Keratinocyte (primary cell): Measurements from ENCODE around the gene CAND1. TPM values are rescaled to one million over a fixed set of nuclear protein-coding genes. Genes with fewer than 3 reads are reported as not detected.

Source experiments
- DNase-seq: peaks from one replicate; pipeline ENCODE4 v3.0.0-alpha.2; 2011; ENCODE audit warnings: low read depth, missing footprints, low spot score
- FAIRE-seq: peaks from 2 replicates; lab custom pipeline; 2011; peaks lifted over from hg19 to GRCh38; lab: Jason Lieb, UNC
- H2AFZ ChIP-seq: 2 replicates; pipeline ENCODE4 v1.6.0; 2012; ENCODE audit warnings: low read length, control low read depth, inconsistent platforms; ENCODE audit not compliant: control insufficient read depth
- H3K27ac ChIP-seq: 2 replicates; pipeline ENCODE4 v1.5.1; 2011; ENCODE audit warnings: low read length; ENCODE audit not compliant: control insufficient read depth, insufficient read depth
- H3K27me3 ChIP-seq: 3 replicates; pipeline ENCODE4 v1.6.0; 2011; ENCODE audit warnings: low read length; ENCODE audit not compliant: control insufficient read depth, insufficient read depth; ENCODE audit errors: extremely low read depth
- H3K36me3 ChIP-seq, 2 experiments: 2 replicates in 1 of 2; 3 replicates in 1 of 2; pipeline ENCODE4 v1.5.1; 2011; ENCODE audit warnings: low read length in 2 of 2, mild to moderate bottlenecking in 1 of 2; ENCODE audit not compliant: control insufficient read depth in 2 of 2, insufficient read depth in 2 of 2; ENCODE audit errors: extremely low read depth in 1 of 2
- H3K4me1 ChIP-seq: 3 replicates; pipeline ENCODE4 v1.5.1; 2011; ENCODE audit warnings: low read length; ENCODE audit not compliant: control insufficient read depth, insufficient read depth; ENCODE audit errors: extremely low read depth
- H3K4me2 ChIP-seq: 3 replicates; pipeline ENCODE4 v1.6.0; 2011; ENCODE audit warnings: low read depth, low read length; ENCODE audit not compliant: control insufficient read depth, insufficient read depth; ENCODE audit errors: extremely low read depth
- H3K4me3 ChIP-seq, 3 experiments: fragments of 200-600 bp in 1 of 3; sonication (generic) in 1 of 3; 2 replicates in 2 of 3; 3 replicates in 1 of 3; pipeline ENCODE4 v1.5.1; 2011 to 2016; ENCODE audit warnings: low read length in 3 of 3, mild to moderate bottlenecking in 3 of 3, control low read depth in 2 of 3, inconsistent platforms in 1 of 3, low read depth in 1 of 3, mixed read lengths in 1 of 3, mixed run types in 1 of 3, moderate library complexity in 1 of 3; ENCODE audit not compliant: control insufficient read depth in 2 of 3, insufficient read depth in 2 of 3; ENCODE audit errors: extremely low read depth in 1 of 3
- H3K79me2 ChIP-seq: 2 replicates; pipeline ENCODE4 v1.6.0; 2012; ENCODE audit warnings: low read length; ENCODE audit not compliant: control insufficient read depth, insufficient read depth
- H3K9ac ChIP-seq: 3 replicates; pipeline ENCODE4 v1.6.0; 2011; ENCODE audit warnings: low read length; ENCODE audit not compliant: control insufficient read depth, insufficient read depth; ENCODE audit errors: extremely low read depth
- H3K9me1 ChIP-seq: 3 replicates; pipeline ENCODE4 v1.6.0; 2011; ENCODE audit warnings: low read length; ENCODE audit not compliant: control insufficient read depth, insufficient read depth; ENCODE audit errors: extremely low read depth
- H3K9me3 ChIP-seq: 2 replicates; pipeline ENCODE4 v1.5.1; 2012; ENCODE audit warnings: low read depth, low read length; ENCODE audit not compliant: control insufficient read depth
- H4K20me1 ChIP-seq: 3 replicates; pipeline ENCODE4 v1.6.0; 2011; ENCODE audit warnings: low read length; ENCODE audit not compliant: control insufficient read depth, insufficient read depth; ENCODE audit errors: extremely low read depth
- EZH2 ChIP-seq: IDR thresholded peaks from one replicate; pipeline ENCODE4 v1.6.1; 2012; ENCODE audit warnings: inconsistent platforms, mild to moderate bottlenecking, low read length, moderate library complexity
- dilution Hi-C: fragments of 300-500 bp; cut with MboI; formaldehyde crosslinking; loops from one replicate; pipeline ENCODE4 v1.7.0; 2020; ENCODE audit warnings: low sequenced_read_pairs; ENCODE audit not compliant: extremely low pct_ligation_motif_present
- polyA plus RNA-seq, 5 experiments: library from polyadenylated mRNA; depleted of rRNA in 3 of 5; stranded (reverse) in 3 of 5; stranded (forward) in 1 of 5; unstranded in 1 of 5; fragments of >200 nt; gene quantifications; 1 replicate in 1 of 5; 2 replicates in 3 of 5; 3 replicates in 1 of 5; pipeline versions ENCODE4 v1.2.1 to v1.2.3, GENCODE V29; 2011 to 2012; ENCODE audit warnings: missing spikeins in 2 of 5, low read depth in 1 of 5, low replicate concordance in 1 of 5
- TF ChIP-seq, protein P1 (sequence below), 3 experiments: IDR thresholded peaks in 1 of 3; conservative IDR thresholded peaks in 1 of 3; optimal IDR thresholded peaks in 1 of 3; 2 replicates in 2 of 3; 3 replicates in 1 of 3; pipeline versions ENCODE3 to v1.5.1; 2011; ENCODE audit warnings: low read length in 3 of 3, mild to moderate bottlenecking in 3 of 3, moderate library complexity in 2 of 3, control low read depth in 1 of 3, inconsistent platforms in 1 of 3; ENCODE audit not compliant: insufficient read depth in 2 of 3; ENCODE audit errors: extremely low read depth in 1 of 3

CAND1 gene
- polyA plus RNA-seq, 1 donor (not counting 4 experiments of a cell fraction or from before 2014, with no cell fraction given): 121 TPM

DNA sequence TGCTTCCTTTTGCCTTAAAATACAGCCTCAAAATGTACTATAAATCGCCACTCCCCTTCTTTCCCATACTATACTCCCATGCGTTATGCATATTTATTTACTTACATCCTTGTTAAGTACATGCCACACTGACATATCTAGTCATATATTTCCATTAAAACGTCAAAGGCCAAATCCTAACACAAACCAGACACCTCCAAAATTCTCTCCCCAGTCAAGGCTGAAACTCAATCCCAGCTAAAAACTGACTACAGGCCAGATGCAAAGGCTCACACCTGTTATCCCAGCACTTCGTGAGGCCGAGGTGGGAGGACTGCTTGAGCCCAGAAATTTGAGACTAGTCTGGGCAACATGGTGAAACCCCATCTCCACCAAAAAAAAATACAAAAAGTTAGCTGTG is 5.7 kb upstream of the CAND1 start:
- TF ChIP-seq, protein P1, sequence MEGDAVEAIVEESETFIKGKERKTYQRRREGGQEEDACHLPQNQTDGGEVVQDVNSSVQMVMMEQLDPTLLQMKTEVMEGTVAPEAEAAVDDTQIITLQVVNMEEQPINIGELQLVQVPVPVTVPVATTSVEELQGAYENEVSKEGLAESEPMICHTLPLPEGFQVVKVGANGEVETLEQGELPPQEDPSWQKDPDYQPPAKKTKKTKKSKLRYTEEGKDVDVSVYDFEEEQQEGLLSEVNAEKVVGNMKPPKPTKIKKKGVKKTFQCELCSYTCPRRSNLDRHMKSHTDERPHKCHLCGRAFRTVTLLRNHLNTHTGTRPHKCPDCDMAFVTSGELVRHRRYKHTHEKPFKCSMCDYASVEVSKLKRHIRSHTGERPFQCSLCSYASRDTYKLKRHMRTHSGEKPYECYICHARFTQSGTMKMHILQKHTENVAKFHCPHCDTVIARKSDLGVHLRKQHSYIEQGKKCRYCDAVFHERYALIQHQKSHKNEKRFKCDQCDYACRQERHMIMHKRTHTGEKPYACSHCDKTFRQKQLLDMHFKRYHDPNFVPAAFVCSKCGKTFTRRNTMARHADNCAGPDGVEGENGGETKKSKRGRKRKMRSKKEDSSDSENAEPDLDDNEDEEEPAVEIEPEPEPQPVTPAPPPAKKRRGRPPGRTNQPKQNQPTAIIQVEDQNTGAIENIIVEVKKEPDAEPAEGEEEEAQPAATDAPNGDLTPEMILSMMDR (optimal IDR thresholded peaks at IDR 0.05 in 1 of 3, IDR thresholded peaks at IDR 0.05 in 1 of 3, conservative IDR thresholded peaks at IDR 0.05 in 1 of 3; ENCODE audit: extremely low read depth in 1 of 3, insufficient read depth in 2 of 3, low read length in 3 of 3): no peak
- TF ChIP-seq EZH2: no peak
- H3K9me3 ChIP-seq: no peaks in the 10 kb centered on the region
- FAIRE-seq: no peak

DNA sequence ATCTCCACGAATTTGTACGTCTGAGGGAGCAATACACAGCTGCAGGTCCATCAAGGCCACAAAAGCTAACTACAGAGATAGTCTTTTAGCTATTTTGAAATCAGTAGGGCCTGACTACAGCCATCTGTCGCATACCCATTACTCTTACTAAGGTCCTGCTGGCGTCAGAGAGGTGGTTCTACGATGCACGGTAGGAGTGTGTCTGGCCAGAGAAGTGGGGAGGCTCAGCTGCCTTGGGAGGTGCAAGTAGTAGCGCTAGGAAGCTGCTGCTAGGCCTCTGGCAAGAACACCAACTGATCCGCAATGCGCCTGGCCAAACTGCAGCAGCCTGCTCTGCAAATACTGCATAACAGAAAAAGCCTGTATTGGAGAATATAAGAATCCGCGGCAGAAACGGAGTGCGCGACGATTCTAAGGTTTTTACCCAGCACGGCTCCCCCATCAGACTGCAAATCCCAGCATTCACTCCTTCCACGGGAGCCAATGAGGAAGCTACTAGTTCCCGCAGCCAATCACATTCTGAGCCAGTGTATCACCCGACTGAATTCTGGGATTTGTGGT is 743 bp upstream of the CAND1 start:
- peak; percentile 95 for FAIRE-seq
- no peaks in the 10 kb centered on the region for H3K27me3 ChIP-seq

More for the DNA sequence above, 5.7 kb upstream of the CAND1 start:
- H2AFZ ChIP-seq: no peak overlapping the region
- H3K4me2 ChIP-seq: no peak overlapping the region
- H3K27ac ChIP-seq: no peak overlapping the region
- no peaks in the 10 kb centered on the region for H3K36me3 ChIP-seq
- H3K4me3 ChIP-seq: no peak overlapping the region
- no peak overlapping the region for H3K9ac ChIP-seq
- H3K9me1 ChIP-seq: no peaks in the 10 kb centered on the region
- H4K20me1 ChIP-seq: no peaks in the 10 kb centered on the region
- DNase-seq: no peak
- dilution Hi-C loops: no loop called here
- H3K79me2 ChIP-seq: no peaks in the 10 kb centered on the region
- H3K4me1 ChIP-seq: no peaks in the 10 kb centered on the region
- H3K27me3 ChIP-seq: no peaks in the 10 kb centered on the region

More for the DNA sequence above, 743 bp upstream of the CAND1 start:
- Histone ChIP-seq H3K9me1 (no peaks in the 10 kb centered on the region), H3K4me3 (peak overlapping the region; percentile 96 to 98 (median 97)), H3K4me2 (peak overlapping the region; percentile 91), H3K79me2 (peaks cover 39% of the 10 kb centered on the region), H4K20me1 (no peaks in the 10 kb centered on the region), H3K36me3 (no peaks in the 10 kb centered on the region), H3K9me3 (no peaks in the 10 kb centered on the region), H2AFZ (peak overlapping the region; percentile 97), H3K9ac (peak overlapping the region; percentile 90), H3K4me1 (peaks cover 12% of the 10 kb centered on the region), H3K27ac (peak overlapping the region; percentile 97)
- DNase-seq: peak; percentile 83
- dilution Hi-C loops: no loop called here
- no peak for TF ChIP-seq EZH2
- TF ChIP-seq, protein P1 (optimal IDR thresholded peaks at IDR 0.05 in 1 of 3, IDR thresholded peaks at IDR 0.05 in 1 of 3, conservative IDR thresholded peaks at IDR 0.05 in 1 of 3; ENCODE audit: extremely low read depth in 1 of 3, insufficient read depth in 2 of 3, low read length in 3 of 3): no peak
